ENCODE results near the gene FANCB.
A peak's percentile ranks its signal among the peaks of the same experiment; 100 is the strongest.

Gene FANCB

DNA sequence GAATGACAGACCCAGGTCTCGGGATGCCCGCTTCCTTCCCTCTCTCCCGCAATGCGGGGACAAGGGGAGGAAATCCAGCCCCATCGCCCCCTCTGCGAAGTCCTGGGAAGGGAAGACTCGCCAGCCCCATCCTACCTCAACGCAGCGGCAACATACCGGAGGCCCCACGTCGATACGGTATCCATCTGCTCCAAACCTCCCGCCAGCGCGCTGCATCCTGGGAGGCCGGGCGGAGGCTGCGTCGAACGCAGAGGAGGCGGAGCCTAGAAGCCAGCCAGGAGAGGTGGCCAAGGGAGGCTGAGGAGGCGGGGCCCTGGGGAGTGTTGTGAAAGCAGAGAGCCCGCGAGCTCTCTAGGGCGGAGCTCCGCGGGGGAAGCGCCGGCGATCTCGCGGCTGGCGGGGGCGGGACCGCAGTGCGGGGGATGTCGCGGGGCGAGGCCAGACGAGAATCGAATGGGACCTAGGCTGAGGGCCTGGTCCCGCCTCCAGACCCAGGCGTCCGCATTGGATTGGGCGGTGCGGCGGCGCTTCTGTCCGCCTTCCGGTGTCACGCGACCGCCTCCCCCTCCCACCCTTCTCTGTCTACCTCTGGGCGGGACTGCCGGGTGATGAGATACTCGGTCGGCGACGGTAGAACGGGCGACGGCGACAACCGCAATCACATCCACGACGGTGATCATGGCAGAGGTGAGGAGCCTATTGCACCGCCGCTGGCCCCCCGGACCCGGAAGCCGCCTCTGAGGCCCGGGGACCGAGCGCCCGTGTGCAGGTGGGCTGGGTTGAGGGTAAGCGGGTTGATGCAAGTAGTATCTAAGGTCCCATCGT lies at the start of gene FANCB, which contains the start of gene MOSPD2:
Gene FANCB (minus strand): TSS at position 219 of the 825 bp plus-strand sequence. CDS start 7,559 bp downstream, outside the sequence.
Gene MOSPD2 (plus strand): TSS at position 571 of the 825 bp plus-strand sequence. CDS start 108 bp downstream, at position 679.
- peak; percentile 93 to 95 for ATAC-seq

GRCh38 chrX:14922437-14922836 lies 49.6 kb upstream of the FANCB start:
- ATAC-seq: no peak

DNA sequence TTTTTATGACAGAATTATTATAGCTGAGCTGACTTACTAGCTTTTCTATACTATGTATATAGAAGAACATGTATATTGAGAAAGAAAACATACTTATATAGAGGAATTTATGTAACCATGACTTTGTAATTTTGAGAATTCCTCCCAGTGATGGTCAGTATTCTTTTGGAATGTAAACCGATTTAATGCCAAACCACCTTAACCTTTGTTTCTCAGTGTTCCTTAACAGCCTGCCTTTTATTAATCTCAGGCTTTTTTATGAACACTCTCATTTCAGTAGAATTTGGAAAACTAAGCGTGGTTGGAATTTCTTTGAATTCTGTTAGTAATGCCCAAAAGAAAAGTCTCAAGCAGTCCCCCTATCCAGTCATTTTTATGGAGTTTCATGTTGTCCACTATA lies 47.3 kb upstream of the FANCB start:
- ATAC-seq: no peak

DNA sequence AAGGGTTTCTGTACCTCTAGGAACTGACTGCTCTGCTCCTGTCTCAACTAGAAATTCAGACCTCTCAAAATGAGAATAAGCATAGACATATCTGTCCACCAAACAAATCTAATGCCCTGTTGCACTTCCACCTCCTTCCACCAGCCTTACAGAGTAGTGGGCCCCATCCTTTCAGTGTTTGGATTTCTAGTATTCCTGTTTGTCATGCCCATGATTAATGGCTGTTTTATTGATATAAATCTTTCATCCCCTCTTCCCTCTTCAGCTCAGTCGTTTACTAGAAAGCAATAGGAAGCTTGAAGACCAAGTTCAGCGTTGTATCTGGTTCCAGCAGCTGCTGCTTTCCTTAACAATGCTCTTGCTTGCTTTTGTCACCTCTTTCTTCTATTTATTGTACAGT lies 46.5 kb upstream of the FANCB start:
- no peak for ATAC-seq

DNA sequence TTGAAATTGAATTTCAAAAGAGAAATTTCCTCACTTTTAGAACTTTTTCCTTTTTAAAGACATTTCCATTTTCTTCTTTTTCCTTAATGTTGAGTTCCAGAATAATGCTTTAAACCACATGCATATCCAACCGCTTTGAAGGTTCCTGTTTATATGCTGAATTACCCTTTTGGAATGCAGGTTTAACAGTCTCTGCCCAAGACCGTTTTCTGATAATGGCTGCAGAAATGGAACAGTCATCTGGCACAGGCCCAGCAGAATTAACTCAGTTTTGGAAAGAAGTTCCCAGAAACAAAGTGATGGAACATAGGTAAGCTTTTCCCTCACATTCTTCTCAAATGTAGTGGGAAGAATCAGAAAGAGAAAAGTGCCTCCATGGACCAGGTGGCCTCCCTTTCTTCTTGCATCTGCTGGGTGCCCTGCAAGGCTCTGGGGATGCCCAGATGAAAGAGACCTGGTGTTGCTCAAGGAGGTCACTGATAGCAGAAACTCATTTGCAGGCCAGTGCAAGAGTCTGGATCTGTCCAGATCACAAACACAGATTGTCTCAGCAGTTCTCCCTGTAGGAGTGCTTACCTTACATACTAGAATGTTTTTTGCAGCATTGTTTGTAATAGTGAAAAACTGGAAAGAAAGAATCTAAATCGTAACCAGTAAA lies 43.3 kb upstream of the FANCB start:
- ATAC-seq: no peak

DNA sequence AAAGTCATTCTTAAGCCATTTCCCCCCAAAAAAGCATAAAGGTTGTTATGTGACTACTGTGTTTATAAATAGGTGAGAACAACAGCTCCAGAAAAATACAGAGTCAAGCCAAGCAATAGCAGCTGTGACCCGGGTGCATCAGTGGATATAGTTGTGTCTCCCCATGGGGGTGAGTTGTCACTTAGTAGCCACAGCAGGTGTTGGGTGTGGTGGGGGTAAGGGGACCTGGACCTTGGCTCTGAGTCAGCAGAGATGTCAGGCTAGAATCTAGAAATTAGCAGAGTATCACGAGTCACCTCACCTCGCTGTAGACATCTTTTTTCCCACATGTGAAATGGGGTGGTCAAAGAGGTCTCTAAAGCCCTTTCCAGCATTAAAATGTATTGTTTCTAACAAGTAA lies 42.7 kb upstream of the FANCB start:
- no peak for ATAC-seq

- no peak for ATAC-seq
These were observed 40.4 kb upstream of the FANCB start for GRCh38 chrX:14913241-14913640.

DNA sequence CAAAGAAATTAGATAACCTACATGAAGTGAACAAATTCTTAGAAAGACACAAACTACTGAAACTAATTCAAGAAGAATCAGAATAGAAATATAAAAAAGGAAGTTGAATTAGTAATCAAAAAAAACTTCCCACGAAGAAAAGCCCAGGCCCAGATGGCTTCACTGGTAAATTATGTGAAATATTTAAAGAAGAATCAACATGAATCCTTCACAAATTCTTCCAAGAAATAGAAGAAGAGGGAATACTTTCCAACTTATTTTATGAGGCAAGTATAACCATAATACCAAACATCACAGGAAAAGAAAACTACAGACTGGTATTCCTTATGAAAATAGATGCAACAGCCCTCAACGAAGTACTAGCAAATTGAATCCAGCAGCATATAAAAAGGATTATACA lies 31.0 kb upstream of the FANCB start:
- no peak for ATAC-seq

- no peak for ATAC-seq
These were observed 29.7 kb upstream of the FANCB start for GRCh38 chrX:14902537-14902936.

DNA sequence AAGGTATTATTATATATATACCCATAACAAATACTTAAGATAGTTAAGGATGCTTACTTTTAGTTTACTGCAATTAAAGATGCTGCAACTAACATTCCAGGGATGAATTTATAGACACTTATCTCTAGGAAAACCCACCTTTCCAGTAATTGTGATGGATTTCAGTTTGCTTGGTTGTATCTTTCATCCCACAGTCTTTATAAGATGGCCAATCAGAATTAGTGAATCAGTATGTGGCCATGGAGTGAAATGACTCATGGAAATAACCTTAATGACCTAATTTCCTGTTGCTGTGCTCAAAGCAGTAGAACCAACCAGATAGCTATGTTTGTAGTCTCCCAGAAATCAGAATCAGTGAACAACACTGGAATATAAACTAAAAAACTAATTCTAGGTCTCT lies 26.7 kb upstream of the FANCB start:
- peak; percentile 82 to 86 for ATAC-seq

- no peak for ATAC-seq
These were observed 24.2 kb upstream of the FANCB start for GRCh38 chrX:14897042-14897441.

GRCh38 chrX:14896273-14896672 lies 23.4 kb upstream of the FANCB start:
- no peak for ATAC-seq

DNA sequence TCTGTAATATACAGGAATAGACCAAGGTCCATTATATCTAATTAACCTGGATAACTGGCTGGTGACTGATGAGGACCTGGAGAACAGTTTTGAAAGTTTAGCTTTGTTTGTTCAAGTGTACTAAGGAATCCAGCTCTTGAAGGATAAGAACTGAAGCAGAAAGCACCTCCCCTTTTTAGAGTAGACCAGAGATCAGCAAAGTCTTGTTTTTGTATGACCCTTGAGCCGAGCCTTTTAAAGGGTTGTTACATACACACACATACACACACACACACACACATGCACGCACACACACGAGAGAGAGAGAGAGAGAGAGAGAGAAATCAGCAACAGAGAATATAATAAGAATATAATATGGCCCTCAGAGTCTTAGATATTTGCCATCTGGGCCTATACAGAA lies 13.4 kb upstream of the FANCB start:
- no peak for ATAC-seq

DNA sequence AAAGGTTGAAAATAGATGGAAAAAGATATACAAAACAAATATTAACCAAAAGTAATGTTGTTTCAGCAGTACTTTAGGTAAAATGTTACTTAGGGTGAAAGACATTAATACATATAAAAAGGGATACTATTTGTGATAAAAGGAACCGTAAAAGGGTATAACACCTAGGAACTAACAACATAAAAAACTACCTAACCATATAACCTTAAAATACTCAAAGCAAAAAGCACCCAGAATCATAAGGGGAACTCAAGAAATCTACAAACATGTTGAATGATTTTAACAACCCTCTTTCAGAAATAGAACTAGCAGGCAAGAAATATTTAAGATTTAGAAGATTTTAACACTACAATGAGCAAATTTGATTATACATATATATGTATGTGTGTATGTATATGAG lies 11.8 kb upstream of the FANCB start:
- no peak for ATAC-seq

GRCh38 chrX:14883826-14884225 lies 11.0 kb upstream of the FANCB start:
- ATAC-seq: no peak

- no peak for ATAC-seq
These were observed 2.8 kb upstream of the FANCB start for GRCh38 chrX:14875624-14876023.

- no peak for ATAC-seq
These were observed 794 bp upstream of the FANCB start for GRCh38 chrX:14873676-14874049.

- ATAC-seq: no peak
These were observed 514 bp downstream of the FANCB start for GRCh38 chrX:14872355-14872754.

- ATAC-seq: no peak
These were observed 1.1 kb downstream of the FANCB start for GRCh38 chrX:14871767-14872166.

- no peak for ATAC-seq
These were observed 7.7 kb downstream of the FANCB start for GRCh38 chrX:14865201-14865600.

DNA sequence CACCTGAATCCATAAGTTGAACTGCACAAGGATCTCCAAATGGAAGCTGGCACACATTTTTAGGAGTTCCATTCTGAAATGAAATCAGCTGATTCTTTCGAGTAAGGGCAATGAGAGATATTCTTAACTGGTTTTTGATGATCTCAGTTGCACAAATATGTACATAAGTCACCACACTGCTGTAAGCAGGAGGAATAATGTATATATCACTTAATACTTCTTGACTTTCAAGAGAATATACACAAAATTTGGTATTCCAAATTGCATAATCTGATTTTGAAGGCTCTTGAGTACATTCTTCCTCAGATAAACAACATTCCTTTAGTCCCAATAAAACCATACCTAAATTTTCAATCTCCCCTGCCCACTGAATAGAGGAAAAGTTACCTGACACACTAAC lies 8.2 kb downstream of the FANCB start:
- no peak for ATAC-seq

GRCh38 chrX:14851526-14851925 lies 21.3 kb downstream of the FANCB start:
- ATAC-seq: no peak

GRCh38 chrX:14843666-14844065 lies 29.2 kb downstream of the FANCB start:
- no peak for ATAC-seq

DNA sequence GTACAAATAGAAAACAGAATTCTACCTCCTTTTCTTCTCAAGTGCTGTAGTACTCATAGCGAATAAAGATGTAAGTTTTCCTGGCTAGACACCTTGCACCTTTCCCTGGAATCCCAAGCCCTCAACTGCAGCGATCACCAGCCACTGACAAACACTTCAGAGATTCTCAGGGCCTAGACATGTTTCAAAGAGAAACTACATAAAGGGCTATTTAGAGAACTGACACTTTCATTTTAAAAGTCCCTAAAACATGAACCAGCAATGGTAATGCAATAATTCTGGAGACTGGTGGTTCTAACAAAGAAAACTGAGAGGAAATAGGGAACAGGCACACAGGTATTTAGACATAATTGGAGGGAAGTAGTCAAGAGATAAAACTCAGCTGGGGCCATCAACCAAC lies 35.7 kb downstream of the FANCB start:
- ATAC-seq: no peak

All from activated CD4-positive, CD25-positive, alpha-beta regulatory T cell treated with anti-CD3 and anti-CD28 coated beads, Interleukin-2, amount 50 U/mL, for 24 hours (primary cell).